Liver (tissue), 3 donors: ENCODE results near the gene TUSC2.

Experiments
- CTCF ChIP-seq: fragments of 150-350 bp; IDR thresholded peaks from 2 replicates; pipeline ENCODE4 v1.5.1; 2017; ENCODE audit warnings: improper control_type of control experiment, low read depth, low read length; ENCODE audit not compliant: missing input control
- EGR1 ChIP-seq, 2 donors: IDR thresholded peaks; 2 replicates each; pipeline ENCODE4 v1.6.1; 2016 to 2018; ENCODE audit warnings: antibody characterized with exemption in 2 of 2, low read depth in 2 of 2
- FOXA1 ChIP-seq: IDR thresholded peaks from 2 replicates; pipeline ENCODE4 v1.6.1; 2016; ENCODE audit warnings: antibody characterized with exemption
- GABPA ChIP-seq, 2 donors: IDR thresholded peaks in 1 of 2; conservative IDR thresholded peaks in 1 of 2; 2 replicates each; pipeline ENCODE4 v1.6.1; 2016; ENCODE audit warnings: antibody characterized with exemption in 2 of 2, mild to moderate bottlenecking in 1 of 2, moderate library complexity in 1 of 2
- JUND ChIP-seq, 2 donors: IDR thresholded peaks; 2 replicates each; pipeline ENCODE4 v1.6.1; 2016; ENCODE audit warnings: antibody characterized with exemption in 2 of 2
- MAX ChIP-seq: IDR thresholded peaks from 2 replicates; pipeline ENCODE4 v1.6.1; 2016; ENCODE audit warnings: antibody characterized with exemption
- RAD21 ChIP-seq, 2 donors: IDR thresholded peaks; 2 replicates each; pipeline ENCODE4 v1.6.1; 2016; ENCODE audit warnings: antibody characterized with exemption in 2 of 2, mild to moderate bottlenecking in 2 of 2
- REST ChIP-seq: IDR thresholded peaks from 2 replicates; pipeline ENCODE4 v1.6.1; 2016; ENCODE audit warnings: antibody characterized with exemption, mild to moderate bottlenecking
- RXRA ChIP-seq, 2 donors: IDR thresholded peaks; 2 replicates each; pipeline ENCODE4 v1.6.1; 2017 to 2018; ENCODE audit warnings: antibody characterized with exemption in 2 of 2, mild to moderate bottlenecking in 1 of 2
- SP1 ChIP-seq: IDR thresholded peaks from 2 replicates; pipeline ENCODE4 v1.6.1; 2018; ENCODE audit warnings: antibody characterized with exemption, mild to moderate bottlenecking
- TAF1 ChIP-seq: conservative IDR thresholded peaks from 2 replicates; pipeline ENCODE4 v1.6.1; 2016; ENCODE audit warnings: antibody characterized with exemption, mild to moderate bottlenecking
- YY1 ChIP-seq: IDR thresholded peaks from 2 replicates; pipeline ENCODE4 v1.6.1; 2016; ENCODE audit warnings: antibody characterized with exemption, mild to moderate bottlenecking
- donor health status: healthy.
- donor health status: healthy.

- no peak for TF ChIP-seq CTCF
- no peak for TF ChIP-seq MAX
- no peak for TF ChIP-seq FOXA1
- no peak for TF ChIP-seq EGR1 (IDR thresholded peaks at IDR 0.05; ENCODE audit: low read depth in 2 of 2)
- no peak for TF ChIP-seq RAD21 (IDR thresholded peaks at IDR 0.05)
- no peak for TF ChIP-seq REST
- no peak for TF ChIP-seq SP1
- no peak for TF ChIP-seq TAF1
- no peak for TF ChIP-seq JUND (IDR thresholded peaks at IDR 0.05)
- TF ChIP-seq GABPA (IDR thresholded peaks at IDR 0.05 in 1 of 2, conservative IDR thresholded peaks at IDR 0.05 in 1 of 2) = no peak
- TF ChIP-seq YY1 = no peak
- TF ChIP-seq RXRA (IDR thresholded peaks at IDR 0.05) = no peak
Measured at GRCh38 chr3:50364573-50365079, 36.6 kb upstream of the TUSC2 start.
